AG10803 (cell line): ENCODE measurements around the gene SRSF2.

Experiments used
- DNase-seq: peaks from one replicate; pipeline ENCODE4 v3.0.0; 2010; ENCODE audit warnings: low read depth
- H3K4me3 ChIP-seq: 2 replicates; pipeline ENCODE4 v1.5.1; 2011; ENCODE audit warnings: mild to moderate bottlenecking, low read length, control low read depth
- CTCF ChIP-seq: conservative IDR thresholded peaks from 2 replicates; pipeline ENCODE4 v1.5.1; 2011; ENCODE audit warnings: mild to moderate bottlenecking, low read length, control low read depth, inconsistent platforms

SRSF2 gene

GRCh38 chr17:76709077-76709950 is 27.8 kb downstream of the SRSF2 start:
- peak overlapping the region; percentile 91 for H3K4me3 ChIP-seq
- TF ChIP-seq CTCF, result 0 out of 2 replicates have a peak, but pooled peaks have one; percentile 1
- DNase-seq, result peak; percentile 99

- H3K4me3 ChIP-seq, result peak overlapping the region; percentile 91
Observed at GRCh38 chr17:76707985-76708807, 28.9 kb downstream of the SRSF2 start.

GRCh38 chr17:76706817-76707216 is 30.3 kb downstream of the SRSF2 start:
- H3K4me3 ChIP-seq, result no peak overlapping the region
- no peak for DNase-seq
- no peak for TF ChIP-seq CTCF

More at GRCh38 chr17:76707985-76708807, 28.9 kb downstream of the SRSF2 start:
- peak; percentile 28 for TF ChIP-seq CTCF
- no peak for DNase-seq

- TF ChIP-seq CTCF, result no peak
- no peak overlapping the region for H3K4me3 ChIP-seq
- DNase-seq, result no peak
Observed at GRCh38 chr17:76704805-76705204, 32.3 kb downstream of the SRSF2 start.

GRCh38 chr17:76702941-76703637 is 34.0 kb downstream of the SRSF2 start:
- TF ChIP-seq CTCF, result no peak
- no peak for DNase-seq
- H3K4me3 ChIP-seq, result no peak overlapping the region

- TF ChIP-seq CTCF, result no peak
- DNase-seq, result no peak
- H3K4me3 ChIP-seq, result no peak overlapping the region
Observed at GRCh38 chr17:76702076-76702475, 35.1 kb downstream of the SRSF2 start.
